ENCODE measurements around the gene MED14.

Gene MED14

GRCh38 chrX:40644176-40644575 is 91.2 kb downstream of the MED14 start:
- TF ChIP-seq ISL1 (CRISPR knock-in tag; IDR thresholded peaks at IDR 0.05) (no peak), CSDC2 (CRISPR knock-in tag; IDR thresholded peaks at IDR 0.05) (no peak), BACH2 (CRISPR knock-in tag; IDR thresholded peaks at IDR 0.05; ENCODE audit: borderline replicate concordance) (no peak), TCF4 (CRISPR knock-in tag; IDR thresholded peaks at IDR 0.05; ENCODE audit: borderline replicate concordance) (no peak), ESRRG (CRISPR knock-in tag; IDR thresholded peaks at IDR 0.05) (no peak)
- TF ChIP-seq, protein P1, sequence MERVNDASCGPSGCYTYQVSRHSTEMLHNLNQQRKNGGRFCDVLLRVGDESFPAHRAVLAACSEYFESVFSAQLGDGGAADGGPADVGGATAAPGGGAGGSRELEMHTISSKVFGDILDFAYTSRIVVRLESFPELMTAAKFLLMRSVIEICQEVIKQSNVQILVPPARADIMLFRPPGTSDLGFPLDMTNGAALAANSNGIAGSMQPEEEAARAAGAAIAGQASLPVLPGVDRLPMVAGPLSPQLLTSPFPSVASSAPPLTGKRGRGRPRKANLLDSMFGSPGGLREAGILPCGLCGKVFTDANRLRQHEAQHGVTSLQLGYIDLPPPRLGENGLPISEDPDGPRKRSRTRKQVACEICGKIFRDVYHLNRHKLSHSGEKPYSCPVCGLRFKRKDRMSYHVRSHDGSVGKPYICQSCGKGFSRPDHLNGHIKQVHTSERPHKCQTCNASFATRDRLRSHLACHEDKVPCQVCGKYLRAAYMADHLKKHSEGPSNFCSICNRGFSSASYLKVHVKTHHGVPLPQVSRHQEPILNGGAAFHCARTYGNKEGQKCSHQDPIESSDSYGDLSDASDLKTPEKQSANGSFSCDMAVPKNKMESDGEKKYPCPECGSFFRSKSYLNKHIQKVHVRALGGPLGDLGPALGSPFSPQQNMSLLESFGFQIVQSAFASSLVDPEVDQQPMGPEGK (CRISPR knock-in tag; IDR thresholded peaks at IDR 0.05; ENCODE audit: borderline replicate concordance), result no peak

GRCh38 chrX:40637687-40638086 is 97.7 kb downstream of the MED14 start:
- TF ChIP-seq TSHZ2 (CRISPR knock-in tag; IDR thresholded peaks at IDR 0.05), result no peak
- no peak for ATAC-seq

More at GRCh38 chrX:40644176-40644575, 91.2 kb downstream of the MED14 start:
- no peak for ATAC-seq

DNA sequence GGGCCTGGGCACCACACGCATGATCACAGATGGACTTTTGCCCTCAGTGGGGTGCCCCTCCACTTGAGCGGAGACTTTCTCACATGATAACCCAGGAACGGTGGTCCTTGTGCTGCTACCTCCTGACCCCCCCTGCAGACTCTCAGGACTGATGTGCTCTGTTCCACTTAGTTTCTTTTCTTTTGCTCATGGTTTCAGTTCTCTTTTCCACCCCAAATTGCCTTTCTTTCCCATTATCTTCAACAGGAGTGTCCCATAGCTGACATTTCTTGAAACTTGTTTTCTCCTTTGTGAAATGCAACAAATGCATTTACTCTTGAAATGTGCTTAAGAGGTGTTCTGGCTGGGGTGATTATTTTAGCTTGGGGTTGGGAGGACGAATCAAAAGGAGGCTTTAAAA is 103.1 kb downstream of the MED14 start:
- ATAC-seq, result no peak
- TF ChIP-seq SNAI2 (CRISPR knock-in tag; IDR thresholded peaks at IDR 0.05) (no peak), ZNF8 (CRISPR knock-in tag; IDR thresholded peaks at IDR 0.05) (no peak), TOX (CRISPR knock-in tag; IDR thresholded peaks at IDR 0.05; ENCODE audit: borderline replicate concordance) (no peak), ZFP3 (CRISPR knock-in tag; IDR thresholded peaks at IDR 0.05) (no peak), ISL1 (CRISPR knock-in tag; IDR thresholded peaks at IDR 0.05) (no peak), ZFP30 (CRISPR knock-in tag; IDR thresholded peaks at IDR 0.05) (no peak), ESRRG (CRISPR knock-in tag; IDR thresholded peaks at IDR 0.05) (no peak), RARB (CRISPR knock-in tag; IDR thresholded peaks at IDR 0.05) (no peak), CSDC2 (CRISPR knock-in tag; IDR thresholded peaks at IDR 0.05) (no peak), BACH2 (CRISPR knock-in tag; IDR thresholded peaks at IDR 0.05; ENCODE audit: borderline replicate concordance) (no peak), ARNTL (CRISPR knock-in tag; IDR thresholded peaks at IDR 0.05; ENCODE audit: borderline replicate concordance, low read depth) (no peak), TSHZ2 (CRISPR knock-in tag; IDR thresholded peaks at IDR 0.05) (no peak), OSR1 (CRISPR knock-in tag; IDR thresholded peaks at IDR 0.05) (no peak)

DNA sequence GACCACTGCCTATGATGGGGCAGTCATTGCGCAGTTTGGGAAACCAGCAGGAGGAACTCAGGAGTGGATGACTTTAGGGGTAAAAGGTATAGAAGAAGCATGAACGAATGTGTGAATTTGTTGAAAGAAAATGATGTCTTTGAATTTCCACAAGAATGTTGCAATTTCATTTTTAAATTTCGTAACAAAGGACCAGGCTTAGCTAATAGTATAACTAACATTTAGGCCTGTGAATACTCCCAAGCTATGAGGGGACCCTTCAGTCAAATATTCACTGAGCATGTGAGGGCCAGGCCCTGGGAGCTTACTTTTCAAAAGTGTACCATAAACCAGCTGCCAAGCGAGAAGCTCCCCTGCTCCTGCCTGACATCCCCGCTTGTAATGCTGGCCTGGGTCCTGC is 106.8 kb downstream of the MED14 start:
- no peak for ATAC-seq
- no peak for TF ChIP-seq ESRRG (CRISPR knock-in tag; IDR thresholded peaks at IDR 0.05)

DNA sequence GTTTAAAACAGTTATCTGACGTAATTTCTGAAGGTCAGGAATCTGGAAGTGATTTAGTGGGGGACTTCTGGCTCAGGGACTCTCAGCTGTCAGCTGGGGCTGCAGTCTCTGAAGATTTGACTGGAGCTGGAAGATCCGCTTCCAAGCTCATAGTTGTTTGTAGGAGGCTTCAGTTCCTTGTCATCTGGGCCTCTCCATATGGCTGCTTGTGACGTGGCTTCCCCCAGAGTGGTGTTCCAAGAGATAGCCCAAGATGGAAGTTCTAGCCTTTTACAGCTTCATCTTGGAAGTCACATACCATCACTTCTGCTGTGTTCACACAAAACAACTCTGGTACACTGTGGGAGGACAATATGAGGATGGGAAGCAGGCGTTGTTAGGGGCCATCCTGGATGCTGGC is 110.0 kb downstream of the MED14 start:
- TF ChIP-seq PPARA (CRISPR knock-in tag; IDR thresholded peaks at IDR 0.05; ENCODE audit: borderline replicate concordance) (no peak), ZFP30 (CRISPR knock-in tag; IDR thresholded peaks at IDR 0.05) (no peak), BACH2 (CRISPR knock-in tag; IDR thresholded peaks at IDR 0.05; ENCODE audit: borderline replicate concordance) (no peak), RARB (CRISPR knock-in tag; IDR thresholded peaks at IDR 0.05) (no peak), TCF4 (CRISPR knock-in tag; IDR thresholded peaks at IDR 0.05; ENCODE audit: borderline replicate concordance) (no peak), CSDC2 (CRISPR knock-in tag; IDR thresholded peaks at IDR 0.05) (no peak), ESRRG (CRISPR knock-in tag; IDR thresholded peaks at IDR 0.05) (no peak), OSR1 (CRISPR knock-in tag; IDR thresholded peaks at IDR 0.05) (no peak), ZNF8 (CRISPR knock-in tag; IDR thresholded peaks at IDR 0.05) (no peak), CSRNP3 (CRISPR knock-in tag; IDR thresholded peaks at IDR 0.05) (no peak), ZC3H10 (CRISPR knock-in tag; IDR thresholded peaks at IDR 0.05) (no peak), ZNF70 (CRISPR knock-in tag; IDR thresholded peaks at IDR 0.05) (no peak)
- ATAC-seq, result no peak
